ENCODE data around the gene GSKIP.

The GSKIP gene

GRCh38 chr14:96383445-96383844, 20.1 kb downstream of the GSKIP start:
- no peak for DNase-seq

GRCh38 chr14:96384053-96384452, 20.7 kb downstream of the GSKIP start:
- no peak for DNase-seq

- no peak for DNase-seq
These were observed 21.4 kb downstream of the GSKIP start for GRCh38 chr14:96384740-96385139.

- no peak for DNase-seq
These were observed 22.1 kb downstream of the GSKIP start for GRCh38 chr14:96385385-96385784.

GRCh38 chr14:96390965-96391292, 27.6 kb downstream of the GSKIP start:
- DNase-seq: no peak

- DNase-seq: peak; percentile 100
These were observed 28.2 kb downstream of the GSKIP start for GRCh38 chr14:96391293-96392118.

DNA sequence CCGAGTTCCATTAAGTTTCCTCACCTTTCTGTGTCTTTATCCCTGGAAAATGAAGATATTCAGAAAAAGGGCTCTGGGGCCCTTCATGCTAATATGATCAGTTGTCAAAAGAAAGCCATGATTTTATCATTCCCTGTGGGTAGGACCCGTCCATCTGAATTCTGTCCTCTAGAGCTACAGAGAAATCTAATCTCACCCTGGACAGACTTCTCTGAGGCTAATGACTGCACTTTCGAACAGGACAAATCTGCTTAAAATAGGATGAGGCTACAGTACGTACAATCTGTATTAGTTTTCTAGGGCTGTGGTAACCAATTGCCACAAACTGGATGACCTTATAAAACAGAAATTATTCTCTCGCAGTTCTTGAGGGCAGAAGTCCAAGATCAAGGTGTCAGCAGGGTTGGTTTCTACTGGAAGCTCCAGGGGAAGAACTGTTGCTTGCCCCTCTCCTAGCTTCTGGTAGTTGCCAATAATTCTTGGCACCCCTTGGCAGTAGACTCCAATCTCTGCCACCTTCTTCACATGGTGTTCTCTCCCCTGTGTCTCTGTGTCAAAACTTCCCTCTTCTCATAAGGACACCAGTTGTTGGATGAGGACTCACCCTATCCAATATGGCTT, 29.9 kb downstream of the GSKIP start:
- no peak for DNase-seq

DNA sequence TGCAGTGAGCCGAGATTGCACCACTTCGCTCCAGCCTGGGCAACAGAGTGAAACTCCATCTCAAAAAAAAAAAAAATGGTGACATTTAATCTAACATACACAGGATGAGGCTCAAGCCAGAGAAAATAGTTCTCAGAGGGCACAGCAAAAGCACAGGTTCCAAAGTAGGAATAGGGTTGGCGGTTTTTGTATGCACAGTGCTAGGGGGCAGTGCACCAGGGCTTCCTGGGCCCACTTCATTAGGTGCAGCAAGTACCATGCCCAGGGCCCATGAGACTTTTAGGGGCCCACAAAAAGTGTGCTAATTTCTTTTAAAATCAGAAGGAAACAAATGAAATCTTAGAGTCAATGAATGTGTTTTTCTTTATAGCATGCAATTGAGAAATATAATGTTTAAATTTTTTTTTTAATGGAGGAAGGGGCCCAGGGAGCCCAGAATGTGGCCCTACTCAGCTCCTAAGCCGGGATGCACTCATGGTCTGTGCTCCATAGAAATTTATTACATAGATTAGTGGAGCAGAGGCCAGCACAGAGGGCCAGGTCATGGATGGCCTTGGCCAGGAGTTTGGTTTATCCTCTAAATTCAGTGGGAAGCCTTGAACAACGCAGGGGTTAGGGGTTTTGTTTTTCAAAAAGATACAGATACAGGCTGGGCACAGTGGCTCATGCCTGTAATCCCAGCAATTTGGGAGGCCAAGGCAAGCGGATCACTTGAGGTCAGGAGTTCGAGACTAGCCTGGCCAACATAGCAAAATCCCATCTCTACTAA, 30.9 kb downstream of the GSKIP start:
- no peak for DNase-seq

- no peak for DNase-seq
These were observed 35.1 kb downstream of the GSKIP start for GRCh38 chr14:96398432-96398831.

- no peak for DNase-seq
These were observed 35.6 kb downstream of the GSKIP start for GRCh38 chr14:96398921-96399320.

DNA sequence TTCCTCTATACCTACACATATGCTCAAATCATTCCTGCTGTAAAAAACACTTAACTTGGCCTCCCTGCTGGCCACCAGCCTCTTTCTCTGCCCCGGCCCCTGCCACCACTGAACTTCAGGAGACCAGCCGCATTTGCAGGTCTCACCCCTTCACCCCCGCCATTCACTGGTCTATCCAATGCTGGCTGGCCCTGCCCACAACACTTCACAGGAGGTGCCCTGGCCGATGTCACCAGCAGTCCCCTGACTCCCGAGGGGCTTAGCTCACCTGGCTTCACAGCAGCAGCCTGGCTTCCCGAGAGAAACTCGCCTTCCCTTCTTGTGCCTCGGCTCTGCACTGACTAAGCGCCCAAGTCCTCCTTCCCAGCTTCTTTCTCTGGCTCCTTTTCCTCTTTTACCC, 36.1 kb downstream of the GSKIP start:
- no peak for DNase-seq

- DNase-seq: no peak
These were observed 37.2 kb downstream of the GSKIP start for GRCh38 chr14:96400495-96400894.

DNA sequence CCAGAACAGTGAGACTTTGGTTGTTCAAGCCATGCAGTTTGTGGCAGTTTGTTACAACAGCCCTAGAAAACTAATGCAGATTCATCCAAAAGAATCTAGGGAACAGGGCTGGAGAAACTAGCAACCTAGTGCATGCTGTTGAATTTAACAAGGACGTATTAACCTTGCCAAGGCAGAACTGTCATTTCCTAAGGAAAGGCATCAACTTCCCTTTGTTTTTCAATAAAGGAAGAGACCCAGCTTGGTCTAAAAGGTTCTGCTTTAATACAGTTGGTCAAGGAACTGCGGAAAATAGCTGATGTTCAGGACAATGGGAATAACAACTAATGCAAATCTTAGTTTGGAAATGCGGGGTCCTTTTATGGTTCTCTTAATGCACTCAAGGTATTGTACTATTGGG, 40.1 kb downstream of the GSKIP start:
- DNase-seq: no peak

GRCh38 chr14:96405677-96406076, 42.4 kb downstream of the GSKIP start:
- DNase-seq: no peak

DNA sequence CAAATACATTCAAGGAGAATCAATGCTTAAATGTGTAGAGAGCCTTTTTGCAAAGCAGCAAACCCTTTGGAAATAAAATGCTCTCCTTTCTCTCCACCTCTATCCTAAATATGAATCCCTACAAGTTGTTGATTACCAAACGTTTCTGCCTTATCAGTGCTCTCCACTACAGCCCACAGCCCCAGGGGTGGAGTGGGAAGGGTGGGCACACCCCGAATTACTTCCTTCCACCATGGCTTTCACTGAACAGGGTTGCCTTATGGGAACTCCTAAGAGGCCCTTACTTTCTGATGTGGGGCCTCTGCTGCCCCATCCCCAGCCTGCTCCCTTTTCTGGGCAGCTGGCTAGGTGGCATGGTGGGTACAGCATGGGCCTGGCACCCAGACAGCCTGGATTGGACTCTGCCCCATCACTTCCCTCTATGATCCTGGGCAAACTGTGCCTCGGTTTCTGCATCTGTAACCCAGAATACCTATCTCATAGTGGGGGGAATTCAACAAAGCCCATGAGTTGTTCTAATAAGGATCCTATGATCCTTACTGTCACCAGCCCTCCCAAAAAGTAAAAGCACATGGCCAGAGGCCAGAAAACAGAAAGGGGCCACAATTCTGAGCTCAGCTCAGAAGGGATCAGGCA, 44.7 kb downstream of the GSKIP start:
- DNase-seq: no peak

- no peak for DNase-seq
These were observed 45.3 kb downstream of the GSKIP start for GRCh38 chr14:96408608-96409007.

- DNase-seq: no peak
These were observed 46.4 kb downstream of the GSKIP start for GRCh38 chr14:96409701-96410100.

GRCh38 chr14:96410119-96410518, 46.8 kb downstream of the GSKIP start:
- no peak for DNase-seq

- DNase-seq: no peak
These were observed 50.2 kb downstream of the GSKIP start for GRCh38 chr14:96413526-96413925.

GRCh38 chr14:96415559-96415958, 52.2 kb downstream of the GSKIP start:
- no peak for DNase-seq

GRCh38 chr14:96416292-96416691, 53.0 kb downstream of the GSKIP start:
- DNase-seq: no peak

- no peak for DNase-seq
These were observed 53.9 kb downstream of the GSKIP start for GRCh38 chr14:96417254-96417653.

DNA sequence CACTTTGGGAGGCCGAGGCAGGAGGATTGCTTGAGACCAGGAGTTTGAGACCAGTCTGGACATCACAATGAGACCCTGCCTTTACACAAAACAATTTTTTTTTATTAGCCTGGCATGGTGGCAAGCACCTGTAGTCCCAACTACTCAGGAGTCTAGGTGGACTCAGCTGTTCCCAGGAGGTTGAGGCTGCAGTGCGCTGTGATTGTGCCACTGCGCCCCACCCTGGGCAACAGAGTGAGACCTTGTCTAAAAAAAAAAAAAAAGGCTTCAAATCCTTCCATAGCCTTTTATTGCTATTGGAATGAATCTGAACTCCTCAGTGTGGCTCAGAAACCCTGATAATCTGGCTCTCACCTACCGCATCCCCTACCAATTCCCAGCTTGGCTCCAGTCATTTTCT, 54.7 kb downstream of the GSKIP start:
- no peak for DNase-seq

DNA sequence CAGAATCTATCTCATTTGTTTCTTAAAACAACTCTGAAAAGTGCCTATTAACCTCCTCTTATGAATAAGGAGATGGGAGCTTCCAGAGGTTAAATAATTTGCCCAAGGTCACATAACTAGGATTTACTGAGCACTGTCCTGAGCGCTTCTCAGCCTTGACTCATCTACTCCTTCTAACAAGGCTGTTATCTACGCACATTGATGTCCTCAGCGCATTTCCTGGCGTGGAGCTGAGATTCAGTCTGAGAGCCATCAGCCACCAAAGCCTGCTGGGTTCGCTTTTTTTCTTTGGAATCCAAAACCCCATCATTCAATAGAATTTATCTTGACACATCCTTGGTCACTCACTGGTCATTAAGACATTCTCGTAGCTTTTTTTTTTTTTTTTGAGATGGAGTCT, 57.9 kb downstream of the GSKIP start:
- DNase-seq: no peak
